ENCODE data around the gene VIPR1.

- TF ChIP-seq CTCF (IDR thresholded peaks at IDR 0.05) (no peak), POLR2AphosphoS5 (IDR thresholded peaks at IDR 0.05) (no peak), POLR2A (IDR thresholded peaks at IDR 0.05) (no peak), EP300 (IDR thresholded peaks at IDR 0.05; ENCODE audit: low read depth) (no peak)
Observed at GRCh38 chr3:42518800-42519567, 16.5 kb downstream of the VIPR1 start.
